ENCODE measurements around the gene KCNK4.

GRCh38 chr11:64266339-64266738 lies 24.8 kb upstream of the KCNK4 start:
- no peak for TF ChIP-seq CTCF (IDR thresholded peaks at IDR 0.05)
- no peak for TF ChIP-seq POLR2AphosphoS5 (IDR thresholded peaks at IDR 0.05)
- TF ChIP-seq POLR2A (IDR thresholded peaks at IDR 0.05) = no peak

Measured in transverse colon (tissue), 4 donors.